ENCODE results near the gene EFEMP2.

Gene EFEMP2

GRCh38 chr11:65868907-65869306 lies 3.7 kb downstream of the EFEMP2 start:
- H3K4me3 ChIP-seq, result no peak overlapping the region
- no peak for TF ChIP-seq Cebpa-rat (IDR thresholded peaks at IDR 0.05)
- peak overlapping the region in 10 of 11 experiments; percentile 74 to 98 (median 92); a peak in 13 of 22 replicates for H3K4me2 ChIP-seq
- H3K9ac ChIP-seq, result peak overlapping the region in 3 of 11 experiments; percentile 1 to 24 (median 14); a peak in 2 of 22 replicates
- H3K9me3 ChIP-seq (replicated peaks in 1 of 11), result no peaks in the 10 kb centered on the region
- peaks cover 35 to 45% (median 41%) of the 10 kb centered on the region in 11 experiments for H3K36me3 ChIP-seq
- peaks cover 0 to 77% (median 63%) of the 10 kb centered on the region in 11 experiments; a peak in 21 of 22 replicates for H4K20me1 ChIP-seq
- H3K4me1 ChIP-seq, result peaks cover 43 to 83% (median 47%) of the 10 kb centered on the region in 10 experiments
- H3K27ac ChIP-seq, result no peak overlapping the region
- H3K27me3 ChIP-seq, result peaks cover 0 to 33% (median 26%) of the 10 kb centered on the region in 11 experiments; a peak in 19 of 22 replicates

- H4K20me1 ChIP-seq, result peaks cover 0 to 84% (median 68%) of the 10 kb centered on the region in 11 experiments; a peak in 21 of 22 replicates
- peaks cover 38 to 85% (median 47%) of the 10 kb centered on the region in 10 experiments for H3K4me1 ChIP-seq
- no peak overlapping the region for H3K4me3 ChIP-seq
- H3K36me3 ChIP-seq, result peaks cover 42 to 53% (median 48%) of the 10 kb centered on the region in 11 experiments
- no peak overlapping the region for H3K27ac ChIP-seq
- peaks cover 0 to 31% (median 24%) of the 10 kb centered on the region in 11 experiments; a peak in 19 of 22 replicates for H3K27me3 ChIP-seq
- 0 out of 22 replicates have a peak overlapping the region, but pooled peaks of 1 of the 11 experiments have one; percentile 1 for H3K9ac ChIP-seq
- no peak for TF ChIP-seq Cebpa-rat (IDR thresholded peaks at IDR 0.05)
- no peaks in the 10 kb centered on the region for H3K9me3 ChIP-seq (replicated peaks in 1 of 11)
- H3K4me2 ChIP-seq, result peak overlapping the region in 3 of 11 experiments; percentile 81 to 98 (median 92); a peak in 3 of 22 replicates
Measured at GRCh38 chr11:65868076-65868667, 4.4 kb downstream of the EFEMP2 start.

- peaks cover 31 to 85% (median 45%) of the 10 kb centered on the region in 10 experiments for H3K4me1 ChIP-seq
- H3K4me2 ChIP-seq, result peak overlapping the region in 3 of 11 experiments; percentile 1 to 23 (median 21); a peak in 2 of 22 replicates
- 0 out of 22 replicates have a peak overlapping the region, but pooled peaks of 1 of the 11 experiments have one; percentile 12 for H3K9ac ChIP-seq
- TF ChIP-seq Cebpa-rat (IDR thresholded peaks at IDR 0.05), result no peak
- peaks cover 0 to 91% (median 74%) of the 10 kb centered on the region in 11 experiments; a peak in 21 of 22 replicates for H4K20me1 ChIP-seq
- no peaks in the 10 kb centered on the region for H3K9me3 ChIP-seq (replicated peaks in 1 of 11)
- no peak overlapping the region for H3K4me3 ChIP-seq
- H3K27me3 ChIP-seq, result peaks cover 0 to 24% (median 17%) of the 10 kb centered on the region in 11 experiments; a peak in 14 of 22 replicates
- no peak overlapping the region for H3K27ac ChIP-seq
- peaks cover 49 to 60% (median 55%) of the 10 kb centered on the region in 11 experiments for H3K36me3 ChIP-seq
Measured at GRCh38 chr11:65867284-65868071, 5.1 kb downstream of the EFEMP2 start.

DNA sequence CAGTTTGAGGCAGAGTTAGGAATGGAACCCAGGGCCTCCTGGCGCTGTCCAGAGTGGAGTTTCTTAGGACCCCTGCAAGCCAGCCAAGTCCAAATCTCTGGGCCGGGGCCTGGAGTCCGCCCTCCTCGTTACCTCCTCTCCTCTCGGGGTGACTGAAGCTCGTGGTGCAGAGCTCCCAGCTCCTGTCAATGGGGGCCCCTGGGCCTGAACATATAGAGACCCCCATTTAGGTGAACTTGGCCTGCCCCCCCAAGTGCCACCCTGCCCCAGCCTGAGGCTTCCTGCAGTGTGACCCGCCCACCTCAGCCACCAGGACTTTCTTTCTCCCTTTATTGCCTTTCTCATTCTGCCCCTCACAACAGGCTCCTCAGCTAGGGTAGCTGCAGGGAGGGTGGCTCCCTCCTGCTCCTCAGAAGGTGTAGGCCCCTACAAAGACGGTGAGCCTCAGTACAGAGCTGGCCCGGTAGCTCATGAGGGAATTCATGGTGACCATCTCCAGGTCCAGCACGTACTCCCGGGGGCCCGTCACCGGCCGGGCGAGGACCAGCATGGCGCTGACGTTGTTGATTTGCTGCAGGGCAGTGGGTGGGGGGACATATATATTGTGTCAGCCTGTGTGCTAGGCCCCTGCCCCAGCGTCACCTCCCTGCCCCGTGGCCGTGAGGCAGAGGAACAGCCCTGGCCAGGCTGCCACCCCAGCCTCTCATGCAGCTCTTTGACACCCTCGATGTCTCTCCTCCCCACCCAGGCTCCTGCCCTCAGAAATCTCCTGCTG lies 5.9 kb downstream of the EFEMP2 start:
- TF ChIP-seq Cebpa-rat (IDR thresholded peaks at IDR 0.05), result no peak
- no peaks in the 10 kb centered on the region for H3K9me3 ChIP-seq (replicated peaks in 1 of 11)
- H3K4me1 ChIP-seq, result peaks cover 33 to 85% (median 47%) of the 10 kb centered on the region in 10 experiments
- peak overlapping the region in 3 of 11 experiments; percentile 1 to 23 (median 21); a peak in 2 of 22 replicates for H3K4me2 ChIP-seq
- peak overlapping the region in 1 of 11 experiments; percentile 12; a peak in 1 of 22 replicates for H3K9ac ChIP-seq
- H3K4me3 ChIP-seq, result no peak overlapping the region
- H4K20me1 ChIP-seq, result peaks cover 0 to 97% (median 80%) of the 10 kb centered on the region in 11 experiments; a peak in 21 of 22 replicates
- H3K36me3 ChIP-seq, result peaks cover 57 to 68% (median 63%) of the 10 kb centered on the region in 11 experiments
- H3K27me3 ChIP-seq, result peaks cover 0 to 17% (median 10%) of the 10 kb centered on the region in 11 experiments; a peak in 10 of 22 replicates
- no peak overlapping the region for H3K27ac ChIP-seq

- no peak for TF ChIP-seq Cebpa-rat (IDR thresholded peaks at IDR 0.05)
- no peak overlapping the region for H3K9ac ChIP-seq
- H3K36me3 ChIP-seq, result peaks cover 57 to 69% (median 65%) of the 10 kb centered on the region in 11 experiments
- peaks cover 0 to 15% (median 8%) of the 10 kb centered on the region in 11 experiments; a peak in 6 of 22 replicates for H3K27me3 ChIP-seq
- H3K27ac ChIP-seq, result no peak overlapping the region
- H3K9me3 ChIP-seq (replicated peaks in 1 of 11), result no peaks in the 10 kb centered on the region
- H3K4me1 ChIP-seq, result peaks cover 30 to 81% (median 42%) of the 10 kb centered on the region in 10 experiments
- no peak overlapping the region for H3K4me2 ChIP-seq
- H3K4me3 ChIP-seq, result no peak overlapping the region
- H4K20me1 ChIP-seq, result peaks cover 0 to 97% (median 83%) of the 10 kb centered on the region in 11 experiments; a peak in 21 of 22 replicates
Measured at GRCh38 chr11:65865550-65866172, 6.9 kb downstream of the EFEMP2 start.

- H3K36me3 ChIP-seq, result peaks cover 57 to 69% (median 65%) of the 10 kb centered on the region in 11 experiments
- H3K27me3 ChIP-seq, result peaks cover 0 to 14% (median 8%) of the 10 kb centered on the region in 11 experiments; a peak in 6 of 22 replicates
- H4K20me1 ChIP-seq, result peaks cover 0 to 89% (median 76%) of the 10 kb centered on the region in 11 experiments; a peak in 21 of 22 replicates
- H3K4me3 ChIP-seq, result no peak overlapping the region
- H3K9ac ChIP-seq, result peak overlapping the region in 3 of 11 experiments; percentile 4 to 92 (median 19); a peak in 2 of 22 replicates
- H3K9me3 ChIP-seq (replicated peaks in 1 of 11), result no peaks in the 10 kb centered on the region
- no peak for TF ChIP-seq Cebpa-rat (IDR thresholded peaks at IDR 0.05)
- no peak overlapping the region for H3K4me2 ChIP-seq
- H3K4me1 ChIP-seq, result peaks cover 24 to 76% (median 35%) of the 10 kb centered on the region in 10 experiments
- H3K27ac ChIP-seq, result no peak overlapping the region
Measured at GRCh38 chr11:65864706-65865471, 7.7 kb downstream of the EFEMP2 start.
